HCT116 (cell line): ENCODE measurements around the gene SH2D2A. TPM values are rescaled to one million over a fixed set of nuclear protein-coding genes. Genes with fewer than 3 reads are reported as not detected.

Source experiments
- ATAC-seq: fragments of 200-7000 bp; cut with Tn5 transposase; 2 replicates; pipeline ENCODE4 v1.9.1; 2020; ENCODE audit warnings: mild to moderate bottlenecking, moderate library complexity
- BruUV-seq: library from RNA; stranded (reverse); fragments of 400-500 nt; replicated peaks from 2 replicates; lab custom pipeline; 2021; lab: Mats Ljungman, UMichigan
- CTCF ChIA-PET: fragments of 300-600 bp; sonication (Branson Sonifier 250); formaldehyde crosslinking; loops from one replicate; lab custom pipeline; 2021; ENCODE audit warnings: antibody characterized with exemption; lab: Charles Lee
- POLR2A ChIA-PET: fragments of 300-600, 350-600 bp; sonication (Branson Sonifier 250); formaldehyde crosslinking; loops from one replicate; lab custom pipeline; 2021; ENCODE audit warnings: antibody characterized with exemption; lab: Charles Lee
- RAD21 ChIA-PET, 2 experiments: fragments of 300-600 bp; sonication (Branson Sonifier 250); formaldehyde crosslinking; loops; one replicate each; lab custom pipeline; 2023; ENCODE audit warnings: low total read pairs in 2 of 2; ENCODE audit not compliant: uncharacterized antibody in 2 of 2, unreplicated experiment in 2 of 2, low non-redundant PET in 1 of 2; lab: Charles Lee
- DNase-seq: peaks from one replicate; pipeline ENCODE4 v3.0.0-alpha.2; 2010; ENCODE audit warnings: low read depth, low spot score
- H2AFZ ChIP-seq: fragments of 200-600 bp; shearing (Covaris generic), sonication (generic); 2 replicates; pipeline ENCODE4 v1.6.1; 2017; ENCODE audit warnings: low read depth, mixed run types, mixed read lengths, antibody characterized with exemption, low read length; ENCODE audit not compliant: poor library complexity, severe bottlenecking
- H3K27ac ChIP-seq: 2 replicates; pipeline ENCODE4 v1.5.1; 2012; ENCODE audit warnings: low read depth, low read length
- H3K27me3 ChIP-seq: fragments of 200-600 bp; sonication (generic); 2 replicates; pipeline ENCODE4 v1.6.1; 2016; ENCODE audit warnings: mixed run types, low read length, mixed read lengths; ENCODE audit not compliant: insufficient read depth
- H3K36me3 ChIP-seq, 2 experiments: fragments of 200-500 bp in 1 of 2; fragments of 200-600 bp in 1 of 2; sonication (Bioruptor generic) in 1 of 2; sonication (generic) in 1 of 2; 2 replicates each; pipeline versions ENCODE4 v1.5.1 to v1.6.1; 2014 to 2016; ENCODE audit warnings: low read length in 2 of 2, inconsistent platforms in 1 of 2, mixed read lengths in 1 of 2, mixed run types in 1 of 2; ENCODE audit not compliant: insufficient read depth in 2 of 2, control insufficient read depth in 1 of 2
- H3K4me1 ChIP-seq, 2 experiments: fragments of 200-600 bp in 1 of 2; sonication (generic) in 1 of 2; 2 replicates each; pipeline versions ENCODE4 v1.5.1 to v1.6.1; 2012 to 2017; ENCODE audit warnings: low read length in 2 of 2, inconsistent platforms in 1 of 2, mild to moderate bottlenecking in 1 of 2, mixed read lengths in 1 of 2, mixed run types in 1 of 2, moderate library complexity in 1 of 2; ENCODE audit not compliant: insufficient read depth in 2 of 2, control insufficient read depth in 1 of 2
- H3K4me2 ChIP-seq: fragments of 200-600 bp; sonication (generic); 2 replicates; pipeline ENCODE4 v1.6.1; 2017; ENCODE audit warnings: mixed run types, low read length, mixed read lengths
- H3K4me3 ChIP-seq, 2 experiments: fragments of 200-600 bp in 1 of 2; sonication (generic) in 1 of 2; replicated peaks in 1 of 2; 2 replicates each; pipeline ENCODE4 v1.5.1; 2011 to 2016; ENCODE audit warnings: low read length in 2 of 2, control low read depth in 1 of 2, low read depth in 1 of 2, mild to moderate bottlenecking in 1 of 2, mixed read lengths in 1 of 2, mixed run types in 1 of 2
- H3K79me2 ChIP-seq: fragments of 200-600 bp; sonication (generic); 2 replicates; pipeline ENCODE4 v1.6.1; 2017; ENCODE audit warnings: mild to moderate bottlenecking, mixed run types, low read length, moderate library complexity, mixed read lengths; ENCODE audit not compliant: insufficient read depth
- H3K9ac ChIP-seq: fragments of 200-600 bp; sonication (generic); 2 replicates; pipeline ENCODE4 v1.6.1; 2016; ENCODE audit warnings: low read length, mixed read lengths
- H3K9me2 ChIP-seq: fragments of 200-600 bp; sonication (generic), shearing (Covaris generic); 2 replicates; pipeline ENCODE4 v1.6.1; 2017; ENCODE audit warnings: mixed run types, mild to moderate bottlenecking, moderate library complexity; ENCODE audit not compliant: insufficient read depth
- H3K9me3 ChIP-seq, 2 experiments: fragments of 200-500 bp in 1 of 2; fragments of 200-600 bp in 1 of 2; sonication (Bioruptor generic) in 1 of 2; sonication (generic) in 1 of 2; 2 replicates each; pipeline ENCODE4 v1.6.1; 2014 to 2017; ENCODE audit warnings: low read length in 2 of 2, mixed read lengths in 2 of 2, inconsistent platforms in 1 of 2, low read depth in 1 of 2, mild to moderate bottlenecking in 1 of 2, mixed run types in 1 of 2, moderate library complexity in 1 of 2; ENCODE audit not compliant: control insufficient read depth in 1 of 2, insufficient read depth in 1 of 2
- H4K20me1 ChIP-seq: fragments of 200-600 bp; sonication (generic), shearing (Covaris generic); 2 replicates; pipeline ENCODE4 v1.6.1; 2017; ENCODE audit warnings: mixed run types, mild to moderate bottlenecking, moderate library complexity; ENCODE audit not compliant: insufficient read depth
- SRF ChIP-seq: IDR thresholded peaks from 2 replicates; pipeline ENCODE4 v1.6.1; 2012; ENCODE audit warnings: low read depth
- YY1 ChIP-seq: IDR thresholded peaks from 2 replicates; pipeline ENCODE4 v1.6.1; 2011; ENCODE audit warnings: low read length, low read depth, moderate library complexity, mild to moderate bottlenecking; ENCODE audit not compliant: insufficient replicate concordance; ENCODE audit errors: extremely low read depth
- intact Hi-C: fragments of 100-400 bp; cut with micrococcal nuclease; formaldehyde crosslinking; loops from 2 replicates; pipeline ENCODE4 v1.10.0; 2022
- total RNA-seq: library from RNA; stranded (reverse); gene quantifications from one replicate; pipeline ENCODE4 v1.2.1, GENCODE V29; 2021; ENCODE audit not compliant: unreplicated experiment

The SH2D2A gene
- total RNA-seq, 1 experiment from 2014 or later = 4.8 TPM

DNA sequence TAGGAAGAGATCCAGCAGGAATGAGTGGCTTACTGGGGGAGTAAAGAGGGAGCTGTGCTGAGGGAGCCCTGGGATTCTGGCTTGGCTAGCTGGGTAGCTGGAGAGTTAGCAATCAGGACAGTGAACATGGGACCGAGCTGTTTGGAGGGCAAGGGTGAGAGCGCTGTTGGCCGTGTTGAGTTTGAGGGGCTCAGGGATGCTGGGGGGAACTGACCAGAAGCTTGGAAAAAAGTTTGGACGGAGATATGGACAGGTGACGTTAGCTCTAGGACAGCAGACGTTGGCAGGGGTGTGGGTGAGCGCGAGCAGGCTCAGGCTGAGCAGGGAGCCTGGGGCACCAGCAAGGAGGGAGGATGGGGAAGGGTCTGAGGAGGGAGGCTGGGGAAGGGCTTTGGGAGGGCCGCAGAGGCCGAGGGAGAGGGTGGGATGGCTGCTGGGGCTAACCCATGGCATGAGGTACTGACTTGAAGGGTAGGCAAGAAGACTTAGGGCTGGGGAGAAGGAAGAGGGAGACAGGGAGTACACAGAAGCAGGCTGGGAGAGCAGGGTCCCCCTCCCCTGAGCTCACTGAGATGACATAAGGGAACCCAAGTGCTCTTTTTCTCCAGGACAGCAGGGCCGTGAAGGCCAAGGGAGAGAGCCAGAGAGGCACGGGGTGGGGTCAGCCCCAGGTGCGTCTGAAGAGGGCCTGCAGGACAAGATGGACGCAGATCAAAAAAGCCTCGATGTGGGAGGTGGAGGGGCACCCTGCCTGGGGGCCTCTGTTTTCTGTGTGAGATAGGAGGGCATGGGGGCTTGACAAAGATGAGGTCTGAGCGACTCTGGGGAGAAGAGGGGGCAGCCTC lies 8.2 kb downstream of the SH2D2A start:
- ATAC-seq (no peak), DNase-seq (no peak)
- no peak overlapping the region for H3K9ac ChIP-seq
- no peaks in the 10 kb centered on the region for H4K20me1 ChIP-seq
- H3K27me3 ChIP-seq = no peaks in the 10 kb centered on the region
- H3K79me2 ChIP-seq = no peaks in the 10 kb centered on the region
- no peak overlapping the region for H3K4me3 ChIP-seq
- H3K36me3 ChIP-seq = no peaks in the 10 kb centered on the region
- H3K4me2 ChIP-seq = no peak overlapping the region
- no peaks in the 10 kb centered on the region for H3K9me3 ChIP-seq
- POLR2A ChIA-PET = no interaction called here
- BruUV-seq = no TSS peak
- peaks cover 5 to 10% of the 10 kb centered on the region in 2 experiments; a peak in 3 of 4 replicates for H3K4me1 ChIP-seq
- intact Hi-C loops = no loop called here
- no peak overlapping the region for H2AFZ ChIP-seq
- no peaks in the 10 kb centered on the region for H3K9me2 ChIP-seq
- RAD21 ChIA-PET = interaction anchor here in 1 of 2 experiments (0.6 kb wide), 1 partner anchor 9 kb away, joined by 3 read pairs; no protein-coding TSS in a partner anchor
- CTCF ChIA-PET = no interaction called here
- TF ChIP-seq YY1 = no peak
- H3K27ac ChIP-seq = no peak overlapping the region

- no peaks in the 10 kb centered on the region for H3K9me3 ChIP-seq
- CTCF ChIA-PET = no interaction called here
- POLR2A ChIA-PET = no interaction called here
- no peak overlapping the region for H3K27ac ChIP-seq
- no peak for TF ChIP-seq SRF
- TF ChIP-seq, all 23 proteins: peak for 0
- no TSS peak for BruUV-seq
- H3K79me2 ChIP-seq = no peaks in the 10 kb centered on the region
- no peaks in the 10 kb centered on the region for H3K36me3 ChIP-seq
- no peaks in the 10 kb centered on the region for H3K9me2 ChIP-seq
- H2AFZ ChIP-seq = no peak overlapping the region
- no peak for DNase-seq
- intact Hi-C loops = no loop called here
- H3K4me1 ChIP-seq = peaks cover 0 to 2% of the 10 kb centered on the region in 2 experiments; a peak in 1 of 4 replicates
- no peaks in the 10 kb centered on the region for H3K27me3 ChIP-seq
- no peak for ATAC-seq
- no peak overlapping the region for H3K9ac ChIP-seq
- no peak overlapping the region for H3K4me3 ChIP-seq
- RAD21 ChIA-PET = no interaction called here
- H4K20me1 ChIP-seq = no peaks in the 10 kb centered on the region
- H3K4me2 ChIP-seq = no peak overlapping the region
Observed at GRCh38 chr1:156807627-156808026, 9.0 kb downstream of the SH2D2A start.
